GM19455 (cell line): ENCODE results near the gene TAS2R50.

Experiments used
- ATAC-seq: cut with Tn5 transposase; IDR thresholded peaks from one replicate; pipeline ENCODE4 v1.9.1; 2021; ENCODE audit not compliant: unreplicated experiment

Gene TAS2R50

DNA sequence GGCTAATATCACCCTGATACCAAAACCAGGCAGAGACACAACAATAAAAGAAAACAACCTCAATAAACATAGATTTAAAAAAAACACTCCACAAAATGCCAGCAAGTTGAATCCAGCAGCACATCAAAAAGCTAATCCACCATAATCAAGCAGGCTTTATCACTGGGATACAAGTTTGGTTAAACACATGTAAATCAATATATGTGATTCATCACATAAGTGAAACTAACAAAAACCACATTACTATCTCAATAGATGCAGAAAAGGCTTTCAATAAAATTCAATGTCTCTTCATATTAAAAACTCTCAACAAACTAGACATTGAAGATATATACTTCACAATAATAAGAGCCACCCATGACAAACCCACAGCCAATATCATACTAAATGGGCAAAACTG is 30.6 kb downstream of the TAS2R50 start:
- no peak for ATAC-seq

- no peak for ATAC-seq
Measured at GRCh38 chr12:10952645-10953044, 34.1 kb downstream of the TAS2R50 start.

DNA sequence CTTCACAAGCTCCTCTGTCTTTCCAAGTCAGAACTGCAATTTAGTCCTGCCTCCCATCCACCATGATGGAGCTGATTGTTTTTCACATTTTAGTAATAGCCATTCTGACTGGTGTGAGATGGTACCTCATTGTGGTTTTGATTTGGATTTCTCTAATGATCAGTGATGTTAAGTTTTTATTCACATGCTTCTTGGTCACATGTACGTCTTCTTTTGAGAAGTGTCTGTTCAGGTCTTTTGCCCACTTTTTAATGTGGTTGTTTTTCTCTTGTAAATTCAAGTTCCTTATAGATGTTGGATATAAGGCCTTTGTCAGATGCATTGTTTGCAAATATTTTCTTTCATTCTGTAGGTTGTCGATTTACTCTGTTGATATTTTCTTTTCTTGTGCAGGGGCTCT is 43.5 kb downstream of the TAS2R50 start:
- no peak for ATAC-seq

DNA sequence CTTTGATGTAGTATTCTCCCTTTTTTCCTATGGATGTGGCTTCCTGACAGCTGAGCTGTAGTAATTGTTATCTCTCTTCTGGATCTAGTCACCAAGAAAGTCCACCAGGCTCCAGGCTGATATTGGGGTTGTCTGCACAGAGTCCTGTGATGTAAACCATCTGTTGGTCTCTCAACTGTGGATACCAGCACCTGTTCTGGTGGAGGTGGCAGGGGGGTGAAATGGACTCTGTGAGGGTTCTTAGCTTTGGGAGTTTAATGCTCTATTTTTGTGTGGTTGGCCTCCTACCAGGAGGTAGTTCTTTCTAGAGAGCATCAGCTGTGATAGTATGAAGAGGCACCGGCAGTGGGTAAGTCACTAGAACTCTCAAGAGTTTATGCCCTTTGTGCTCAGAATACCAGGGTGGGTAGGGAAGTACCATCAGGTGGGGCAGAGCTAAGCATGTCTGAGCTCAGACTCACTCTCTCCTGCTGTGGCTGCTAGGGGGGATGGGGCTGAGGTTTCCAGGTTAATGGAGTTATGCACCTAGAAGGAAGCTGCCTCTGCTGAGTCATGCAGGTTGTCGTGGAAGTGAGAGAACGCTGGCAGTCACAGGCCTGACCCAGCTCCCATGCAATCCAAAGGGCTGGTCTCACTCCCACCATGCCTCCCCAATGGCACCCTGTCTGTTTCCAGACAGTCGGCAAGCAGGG is 44.6 kb downstream of the TAS2R50 start:
- no peak for ATAC-seq

DNA sequence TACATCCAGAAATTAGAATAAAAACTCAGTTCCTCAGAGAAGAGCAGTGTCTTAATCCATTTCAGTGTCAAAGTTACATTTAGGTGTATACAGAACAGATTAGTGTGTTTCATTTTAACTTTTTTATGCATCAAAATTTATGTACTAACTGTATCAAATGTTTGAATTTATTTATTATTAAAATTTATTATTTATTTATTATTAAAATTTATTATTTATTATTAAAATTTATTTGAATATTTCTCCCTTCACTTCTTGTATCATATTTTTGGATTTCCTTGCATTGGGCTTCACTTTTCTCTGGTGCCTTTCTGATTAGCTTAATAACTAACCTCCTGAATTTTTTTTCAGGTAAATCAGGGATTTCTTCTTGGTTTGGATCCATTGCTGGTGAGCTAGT is 45.3 kb downstream of the TAS2R50 start:
- ATAC-seq: no peak

DNA sequence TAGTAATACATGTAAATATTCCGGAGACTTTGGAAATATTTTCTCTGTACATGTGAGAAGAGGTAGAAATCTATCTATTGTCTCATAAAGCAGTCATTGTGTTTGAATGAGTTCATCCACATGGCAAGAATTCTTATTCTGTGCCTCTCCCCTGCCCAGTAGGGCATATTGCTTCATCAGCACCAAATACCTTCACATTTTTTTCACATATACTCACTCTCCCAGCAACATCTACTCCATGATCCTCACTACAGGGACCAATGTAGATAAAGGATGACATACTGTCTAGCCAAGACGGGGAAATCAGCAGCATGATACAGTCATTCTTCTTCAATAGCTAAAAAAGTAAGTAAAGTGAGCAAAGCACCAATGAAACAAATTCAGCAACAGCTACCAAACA is 46.3 kb downstream of the TAS2R50 start:
- no peak for ATAC-seq

- ATAC-seq: no peak
Measured at GRCh38 chr12:10939163-10939562, 47.5 kb downstream of the TAS2R50 start, which contains the start of gene TAS2R14. TSS of gene TAS2R14 (minus strand) at chr12:10939263. CDS start at chr12:10939207, 56 bp downstream.

- ATAC-seq: no peak
Measured at GRCh38 chr12:10936506-10936905, 50.2 kb downstream of the TAS2R50 start.
